ENCODE data around the gene RBFOX2.

The RBFOX2 gene

DNA sequence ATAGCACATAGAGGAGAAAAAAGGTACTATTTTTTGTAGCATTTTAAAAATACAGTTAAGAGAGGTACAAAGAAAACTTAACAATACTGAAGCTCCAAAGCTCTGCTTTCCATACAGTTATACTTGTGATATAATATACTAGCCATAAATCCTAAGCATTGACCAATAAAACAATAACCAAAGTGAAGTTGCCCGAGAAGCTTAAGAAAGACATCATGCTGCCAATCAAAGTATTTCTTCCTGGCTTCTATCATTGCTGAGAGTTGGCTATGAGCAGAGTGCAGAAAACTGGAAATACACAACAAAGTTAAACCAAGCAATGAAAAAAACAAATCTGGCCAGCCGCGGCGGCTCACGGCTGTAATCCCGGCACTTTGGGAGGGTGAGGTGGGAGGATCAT lies 84.2 kb downstream of the RBFOX2 start:
- DNase-seq (ENCODE audit: low spot score) (no peak), FAIRE-seq (no peak)

GRCh38 chr22:35940166-35940565 lies 88.5 kb downstream of the RBFOX2 start:
- no peak for DNase-seq (ENCODE audit: low spot score)
- no peak for FAIRE-seq

DNA sequence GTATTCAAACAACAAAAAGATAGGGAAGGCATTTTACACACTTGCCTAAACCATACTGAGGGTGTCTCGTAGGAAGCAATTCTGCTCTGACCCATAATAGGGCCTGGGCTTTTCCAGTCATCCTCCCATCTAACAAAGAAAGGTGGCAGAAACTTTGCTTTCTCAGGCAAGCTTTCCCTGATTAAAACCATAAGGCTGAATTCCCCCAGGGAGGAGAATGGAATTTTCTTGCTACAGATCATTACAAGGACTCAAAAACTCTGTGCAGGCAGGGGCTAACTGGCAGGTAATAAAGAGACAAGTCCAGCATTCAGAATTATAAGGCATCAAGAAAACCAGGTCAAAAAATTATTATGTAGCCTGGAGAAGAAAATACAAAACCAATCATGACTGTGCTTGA lies 90.4 kb downstream of the RBFOX2 start:
- no peak for FAIRE-seq
- no peak for DNase-seq (ENCODE audit: low spot score)

DNA sequence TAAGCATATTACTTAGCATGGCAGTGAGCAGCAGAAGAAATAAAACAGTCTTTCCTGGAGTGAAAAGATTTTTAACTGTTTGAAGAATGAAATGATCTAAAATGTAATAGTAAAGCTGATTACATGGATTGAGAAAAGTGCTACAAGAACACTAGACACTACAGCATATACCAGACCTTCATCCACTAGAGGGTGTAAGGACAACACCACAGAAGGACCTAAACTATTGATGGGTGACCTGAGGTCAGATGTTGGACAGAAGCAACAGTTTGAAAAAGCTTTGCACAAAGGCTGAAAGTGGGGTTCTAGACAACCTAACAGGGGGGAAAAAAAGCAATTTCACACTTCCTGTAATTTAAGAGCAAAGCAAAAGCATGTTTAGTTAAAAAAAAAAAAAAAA lies 97.7 kb downstream of the RBFOX2 start:
- DNase-seq (ENCODE audit: low spot score), result peak; percentile 60
- peak; percentile 47 for FAIRE-seq

DNA sequence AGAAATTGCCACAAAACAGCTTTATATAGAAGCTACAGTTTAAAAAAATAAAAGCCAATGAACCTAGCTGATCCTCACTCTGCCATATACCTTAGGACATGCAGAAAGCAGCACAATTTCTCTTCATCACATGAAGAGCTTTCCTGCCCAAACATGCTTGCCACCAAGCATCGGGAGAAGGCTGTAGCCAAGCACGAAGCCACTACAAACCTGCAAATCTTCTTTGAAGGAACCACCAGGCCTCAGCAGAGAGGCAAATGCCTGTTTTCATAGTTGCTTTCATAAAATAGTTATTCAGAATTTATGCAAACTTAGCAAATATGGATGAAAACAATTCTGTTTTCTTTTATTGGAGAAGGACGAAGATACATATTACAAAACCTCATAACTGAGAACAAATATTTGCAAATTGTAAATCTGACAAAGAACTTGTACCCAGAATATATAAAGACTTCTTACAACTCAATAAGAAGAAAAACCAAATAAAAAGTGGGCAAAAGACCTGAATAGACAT lies 100.3 kb downstream of the RBFOX2 start:
- DNase-seq (ENCODE audit: low spot score) (no peak), FAIRE-seq (no peak)

GRCh38 chr22:35923026-35923425 lies 105.6 kb downstream of the RBFOX2 start:
- no peak for FAIRE-seq

GRCh38 chr22:35921777-35922176 lies 106.8 kb downstream of the RBFOX2 start:
- peak; percentile 92 for FAIRE-seq
- peak; percentile 81 for DNase-seq (ENCODE audit: low spot score)

More at GRCh38 chr22:35923026-35923425, 105.6 kb downstream of the RBFOX2 start:
- no peak for DNase-seq (ENCODE audit: low spot score)

DNA sequence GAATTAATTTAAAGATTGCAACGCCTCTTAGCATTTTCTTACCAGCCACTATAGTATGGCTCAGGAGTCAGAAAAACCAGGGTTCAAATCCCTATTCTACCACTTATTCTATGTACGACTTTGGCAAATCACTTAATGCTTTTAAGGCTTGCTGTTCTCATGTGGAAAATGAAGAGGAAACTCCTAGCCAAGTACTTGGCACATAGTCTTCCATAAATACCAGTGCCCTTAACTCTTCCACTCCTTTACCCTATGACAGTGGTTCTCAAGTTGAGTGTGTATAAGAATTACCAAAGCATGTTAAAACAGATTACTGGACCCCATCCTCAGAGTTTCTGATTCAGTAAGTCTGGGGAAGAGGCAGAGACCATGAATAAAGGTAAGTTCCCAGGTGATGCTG lies 107.6 kb downstream of the RBFOX2 start:
- DNase-seq (ENCODE audit: low spot score) (no peak), FAIRE-seq (no peak)

- no peak for DNase-seq (ENCODE audit: low spot score)
These were observed 109.6 kb downstream of the RBFOX2 start for GRCh38 chr22:35919002-35919542.

DNA sequence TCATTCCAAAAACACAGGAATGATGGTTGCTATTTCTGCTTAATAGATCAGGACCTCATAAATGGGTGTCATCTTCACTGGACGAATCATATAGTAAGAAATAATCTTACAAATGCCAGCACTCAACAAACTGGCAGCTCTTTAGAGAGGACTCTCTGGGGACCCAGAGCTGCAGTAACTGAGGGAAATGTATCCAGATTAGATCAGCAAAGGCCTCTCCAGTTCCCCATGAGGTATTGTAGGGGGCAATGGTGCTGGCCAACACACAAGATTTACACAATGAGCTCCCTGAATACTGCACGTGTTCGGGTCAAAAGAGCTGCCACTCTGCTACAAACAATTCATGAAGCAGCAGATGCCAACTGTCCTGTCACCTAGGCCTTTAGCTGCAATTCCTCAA lies 110.2 kb downstream of the RBFOX2 start:
- DNase-seq (ENCODE audit: low spot score) (no peak), FAIRE-seq (no peak)

More at GRCh38 chr22:35919002-35919542, 109.6 kb downstream of the RBFOX2 start:
- FAIRE-seq, result no peak

DNA sequence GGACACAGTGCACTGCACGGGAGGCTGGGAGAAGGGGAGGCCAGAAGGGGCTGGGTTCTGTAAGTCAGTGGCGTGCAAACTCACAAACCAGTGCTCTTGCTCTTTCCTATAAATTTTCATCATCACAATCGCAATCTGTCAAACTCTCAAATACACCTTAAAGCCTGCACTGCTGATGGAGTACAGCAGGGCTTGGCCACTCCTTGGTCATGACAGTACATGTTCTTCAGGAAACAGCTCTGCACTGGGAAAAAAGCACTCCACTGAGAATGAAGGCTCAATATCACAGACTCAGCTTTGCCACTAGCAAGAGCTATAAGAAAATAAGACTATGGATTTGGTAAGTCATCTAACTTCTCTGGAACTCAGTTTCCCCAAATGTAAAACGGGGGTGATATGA lies 111.0 kb downstream of the RBFOX2 start:
- DNase-seq (ENCODE audit: low spot score), result no peak
- no peak for FAIRE-seq

GRCh38 chr22:35915477-35916013 lies 113.1 kb downstream of the RBFOX2 start:
- FAIRE-seq (no peak), DNase-seq (ENCODE audit: low spot score) (no peak)

DNA sequence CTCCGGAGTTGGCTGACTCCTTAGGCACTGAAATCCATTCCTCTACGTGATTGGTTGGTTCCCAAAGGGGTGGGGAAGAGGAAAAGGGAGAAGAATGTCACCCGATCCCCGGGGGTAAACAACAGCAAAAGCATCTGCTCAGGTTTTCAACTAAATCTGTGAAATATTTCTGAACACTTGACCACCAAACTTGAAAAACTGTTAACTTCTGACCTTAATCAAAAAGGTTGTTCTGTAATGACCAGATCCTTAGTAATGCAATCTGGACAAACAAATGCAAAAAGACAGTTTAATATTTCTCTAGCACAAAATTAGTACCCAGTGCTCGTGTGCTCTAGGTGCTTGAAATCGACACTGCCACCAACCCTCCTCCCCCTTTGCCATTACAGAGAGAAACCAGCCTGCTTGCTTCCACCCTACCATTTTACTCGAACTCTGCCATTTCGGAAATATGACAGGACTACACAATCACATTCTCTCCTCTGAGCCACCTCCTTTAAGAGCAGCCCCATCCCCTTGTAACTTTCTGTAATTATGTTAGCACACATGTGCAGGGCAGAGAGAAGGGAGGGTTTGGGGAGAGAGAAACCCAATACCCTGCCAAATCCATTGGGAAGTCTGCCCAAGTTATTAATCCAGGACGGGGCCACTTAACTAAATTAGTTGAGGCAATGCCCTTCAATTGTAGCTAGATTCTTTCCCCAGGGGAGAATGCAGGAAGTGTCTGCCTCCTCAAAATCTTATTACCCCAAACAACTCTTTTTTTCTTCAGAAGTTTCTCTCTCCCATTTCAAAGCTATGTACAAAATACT lies 113.8 kb downstream of the RBFOX2 start:
- FAIRE-seq, result peak; percentile 76
- DNase-seq (ENCODE audit: low spot score), result peak; percentile 61

DNA sequence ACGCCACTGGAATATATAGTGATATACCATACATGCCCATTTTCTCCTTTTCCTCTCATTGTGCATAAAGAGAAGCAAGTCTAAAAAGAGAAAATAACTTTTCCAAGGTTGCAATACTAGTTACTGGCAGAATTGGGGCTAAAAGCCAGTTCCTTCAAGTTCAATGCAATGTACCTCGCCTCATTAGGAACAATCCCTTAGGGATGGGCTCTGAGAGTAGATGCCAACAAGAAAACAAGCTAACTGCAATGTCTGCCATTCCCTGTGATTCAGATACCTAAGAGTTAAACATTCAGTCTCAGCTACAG lies 114.3 kb downstream of the RBFOX2 start:
- no peak for DNase-seq (ENCODE audit: low spot score)
- no peak for FAIRE-seq

GRCh38 chr22:35913925-35914324 lies 114.7 kb downstream of the RBFOX2 start:
- FAIRE-seq (no peak), DNase-seq (ENCODE audit: low spot score) (no peak)

DNA sequence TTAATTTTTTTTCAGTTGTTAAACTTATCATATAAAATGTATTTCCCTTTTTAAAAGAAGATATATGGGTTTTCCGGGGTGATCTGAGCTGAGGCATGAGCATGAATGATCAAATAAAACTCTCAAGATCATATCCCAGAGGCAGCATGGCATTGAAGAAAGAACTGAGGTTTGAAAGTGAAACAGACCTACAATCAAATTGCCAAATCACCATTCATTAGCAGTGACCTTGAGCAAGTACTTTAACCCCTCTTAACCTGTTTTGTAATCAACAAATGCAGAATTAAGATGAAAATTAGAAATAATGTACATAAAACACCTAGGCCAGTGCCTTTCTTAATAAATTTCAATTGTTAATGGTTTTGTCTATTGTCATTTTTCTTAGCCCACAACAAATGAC lies 116.0 kb downstream of the RBFOX2 start:
- DNase-seq (ENCODE audit: low spot score) (no peak), FAIRE-seq (no peak)

DNA sequence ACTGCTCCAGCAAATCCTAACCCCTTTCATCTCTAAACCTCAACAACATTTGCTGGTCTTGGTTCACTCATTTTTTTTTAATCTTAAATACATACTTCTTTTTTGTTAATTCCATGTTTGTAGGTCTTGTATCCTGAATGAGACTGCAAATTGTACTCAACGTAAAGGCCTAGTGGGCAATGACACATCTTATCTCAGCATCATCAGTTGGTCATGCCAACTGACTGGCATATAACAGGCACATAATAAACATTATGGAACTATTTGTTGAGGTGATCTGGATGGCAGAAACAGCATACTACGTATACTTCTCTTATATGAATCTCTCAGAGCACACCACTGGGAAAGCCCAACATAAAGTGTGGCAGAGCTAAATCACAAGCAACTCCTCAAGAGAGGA lies 116.7 kb downstream of the RBFOX2 start:
- DNase-seq (ENCODE audit: low spot score) (no peak), FAIRE-seq (no peak)

DNA sequence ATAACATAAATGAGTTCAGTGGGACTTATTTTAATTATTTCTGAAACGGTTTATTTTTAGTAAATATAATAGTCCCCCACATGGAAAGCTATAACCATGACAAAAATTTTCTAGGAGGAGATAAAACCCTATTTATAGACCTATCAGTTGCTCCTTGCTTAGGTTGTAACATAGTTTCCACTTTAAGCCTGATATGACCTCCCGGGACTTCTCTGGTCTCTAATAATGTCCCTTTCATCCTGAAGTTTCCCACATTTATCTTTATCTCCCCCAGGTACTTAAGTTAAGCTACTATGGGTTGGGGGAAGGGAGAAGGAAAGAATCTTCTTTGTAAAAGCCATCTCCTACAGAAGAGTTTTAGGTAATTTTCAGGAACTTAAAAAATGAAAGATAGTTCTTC lies 117.7 kb downstream of the RBFOX2 start:
- FAIRE-seq, result no peak
- no peak for DNase-seq (ENCODE audit: low spot score)

GRCh38 chr22:35910003-35910769 lies 118.4 kb downstream of the RBFOX2 start:
- peak; percentile 80 for FAIRE-seq

DNA sequence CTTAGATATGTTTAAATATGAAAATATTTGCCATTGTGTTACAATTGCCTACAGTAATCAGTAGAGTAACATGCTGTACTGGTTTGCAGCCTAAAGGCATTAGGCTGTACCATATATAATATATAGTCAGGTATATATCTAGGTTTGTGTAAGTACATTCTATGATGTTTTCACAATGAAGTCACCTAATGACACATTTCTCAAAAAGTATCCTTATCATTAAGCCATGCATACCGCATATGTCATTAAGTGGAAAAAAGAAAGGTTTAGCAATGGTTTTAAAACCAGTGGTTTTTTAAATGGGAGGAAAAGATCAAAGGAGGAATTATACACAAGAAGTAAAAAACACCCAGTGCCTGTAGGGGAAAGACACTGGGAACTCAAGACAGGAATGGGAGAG lies 122.7 kb downstream of the RBFOX2 start:
- DNase-seq (ENCODE audit: low spot score), result no peak
- FAIRE-seq, result no peak

More at GRCh38 chr22:35910003-35910769, 118.4 kb downstream of the RBFOX2 start:
- peak; percentile 14 for DNase-seq (ENCODE audit: low spot score)

GRCh38 chr22:35904752-35905151 lies 123.9 kb downstream of the RBFOX2 start:
- no peak for FAIRE-seq

GRCh38 chr22:35904336-35904692 lies 124.3 kb downstream of the RBFOX2 start:
- FAIRE-seq (no peak), DNase-seq (ENCODE audit: low spot score) (no peak)

More at GRCh38 chr22:35904752-35905151, 123.9 kb downstream of the RBFOX2 start:
- no peak for DNase-seq (ENCODE audit: low spot score)
